Measurements from ENCODE around the gene FHDC1.

FHDC1 gene

GRCh38 chr4:152962150-152962549 lies 26.0 kb downstream of the FHDC1 start:
- H3K4me3 ChIP-seq (ENCODE audit: low read depth, low read length) = no peak overlapping the region
- no peak for DNase-seq (ENCODE audit: low read depth)
- TF ChIP-seq CTCF (IDR thresholded peaks at IDR 0.05; ENCODE audit: insufficient read depth, low read depth, low read length, missing control alignments) = no peak

GRCh38 chr4:152964335-152964734 lies 28.2 kb downstream of the FHDC1 start:
- TF ChIP-seq CTCF (IDR thresholded peaks at IDR 0.05; ENCODE audit: insufficient read depth, low read depth, low read length, missing control alignments) = no peak
- no peak overlapping the region for H3K4me3 ChIP-seq (ENCODE audit: low read depth, low read length)
- no peak for DNase-seq (ENCODE audit: low read depth)

GRCh38 chr4:152965611-152966010 lies 29.5 kb downstream of the FHDC1 start:
- no peak overlapping the region for H3K4me3 ChIP-seq (ENCODE audit: low read depth, low read length)
- TF ChIP-seq CTCF (IDR thresholded peaks at IDR 0.05; ENCODE audit: insufficient read depth, low read depth, low read length, missing control alignments) = no peak
- no peak for DNase-seq (ENCODE audit: low read depth)

DNA sequence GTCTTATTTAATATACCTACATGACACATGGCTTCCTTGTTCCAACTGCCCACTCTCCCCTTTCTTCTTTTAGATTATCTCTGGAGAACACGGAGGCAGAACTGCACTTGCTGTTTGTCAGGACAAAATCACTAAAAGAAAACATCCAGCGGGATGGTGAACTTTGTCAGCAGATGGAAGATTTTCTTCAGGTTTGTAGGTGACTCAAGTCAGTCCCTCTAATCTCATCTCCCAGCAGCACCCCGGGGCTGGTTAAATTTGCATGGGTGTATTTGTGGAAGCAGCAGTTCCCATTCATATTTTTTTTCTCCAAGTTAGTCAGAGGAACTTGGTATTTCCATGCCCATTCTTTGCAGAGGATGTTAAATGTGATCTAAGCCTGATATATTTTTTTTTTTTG lies 31.8 kb downstream of the FHDC1 start:
- H3K4me3 ChIP-seq (ENCODE audit: low read depth, low read length) = no peak overlapping the region
- no peak for TF ChIP-seq CTCF (IDR thresholded peaks at IDR 0.05; ENCODE audit: insufficient read depth, low read depth, low read length, missing control alignments)
- DNase-seq (ENCODE audit: low read depth) = no peak

- no peak for TF ChIP-seq CTCF (IDR thresholded peaks at IDR 0.05; ENCODE audit: insufficient read depth, low read depth, low read length, missing control alignments)
- DNase-seq (ENCODE audit: low read depth) = no peak
- H3K4me3 ChIP-seq (ENCODE audit: low read depth, low read length) = no peak overlapping the region
These were observed 32.8 kb downstream of the FHDC1 start for GRCh38 chr4:152968806-152969394.

- H3K4me3 ChIP-seq (ENCODE audit: low read depth, low read length) = no peak overlapping the region
- TF ChIP-seq CTCF (IDR thresholded peaks at IDR 0.05; ENCODE audit: insufficient read depth, low read depth, low read length, missing control alignments) = no peak
- no peak for DNase-seq (ENCODE audit: low read depth)
These were observed 34.1 kb downstream of the FHDC1 start for GRCh38 chr4:152970102-152970820.

GRCh38 chr4:152971053-152971452 lies 34.9 kb downstream of the FHDC1 start:
- no peak for DNase-seq (ENCODE audit: low read depth)
- H3K4me3 ChIP-seq (ENCODE audit: low read depth, low read length) = no peak overlapping the region
- no peak for TF ChIP-seq CTCF (IDR thresholded peaks at IDR 0.05; ENCODE audit: insufficient read depth, low read depth, low read length, missing control alignments)
